HepG2 (cell line): Measurements from ENCODE around the gene NUP93. TPM values are rescaled to one million over a fixed set of nuclear protein-coding genes. Genes with fewer than 3 reads are reported as not detected.
A peak's percentile ranks its signal among the peaks of the same experiment; 100 is the strongest.

Experiments
- ADNP ChIP-seq: sonication (generic); formaldehyde crosslinking; IDR thresholded peaks from 2 replicates; pipeline ENCODE4 v1.4.0; 2020; ENCODE audit warnings: missing genetic modification reagents
- ATAD3A ChIP-seq: sonication (generic); formaldehyde crosslinking; IDR thresholded peaks from 2 replicates; pipeline ENCODE4 v1.4.0; 2020; ENCODE audit warnings: missing genetic modification reagents
- CBX5 ChIP-seq: sonication (generic); formaldehyde crosslinking; IDR thresholded peaks from 2 replicates; pipeline ENCODE4 v1.4.0; 2020; ENCODE audit warnings: missing genetic modification reagents, borderline replicate concordance
- HMGXB4 ChIP-seq, 2 experiments: sonication (generic) in 1 of 2; formaldehyde crosslinking in 1 of 2; IDR thresholded peaks; 2 replicates each; pipeline versions ENCODE4 v1.4.0 to v1.6.1; 2018 to 2020; ENCODE audit warnings: missing genetic modification reagents in 2 of 2, borderline replicate concordance in 1 of 2, low read depth in 1 of 2, mild to moderate bottlenecking in 1 of 2, missing biosample characterization in 1 of 2
- MAFF ChIP-seq: IDR thresholded peaks from 2 replicates; pipeline ENCODE4 v1.6.1; 2011; ENCODE audit warnings: low read depth, low read length, improper control_type of control experiment
- PRMT3 ChIP-seq: sonication (generic); formaldehyde crosslinking; IDR thresholded peaks from 2 replicates; pipeline ENCODE4 v1.8.1; 2022; ENCODE audit warnings: low read depth, mild to moderate bottlenecking, moderate library complexity, missing genetic modification reagents, borderline replicate concordance
- TEAD3 ChIP-seq: optimal IDR thresholded peaks from 2 replicates; pipeline ENCODE3; 2016; ENCODE audit warnings: borderline replicate concordance
- TRIM22 ChIP-seq: fragments of 450-650 bp; IDR thresholded peaks from 2 replicates; pipeline ENCODE4 v1.6.1; 2017
- ZBTB38 ChIP-seq: sonication (generic); formaldehyde crosslinking; IDR thresholded peaks from 2 replicates; pipeline ENCODE4 v1.5.1; 2020; ENCODE audit warnings: mild to moderate bottlenecking, missing genetic modification reagents
- ZNF136 ChIP-seq: sonication (generic); formaldehyde crosslinking; IDR thresholded peaks from 2 replicates; pipeline ENCODE4 v1.8.1; 2022; ENCODE audit warnings: low read depth, mild to moderate bottlenecking, moderate library complexity, missing genetic modification reagents
- ZNF446 ChIP-seq: sonication (generic); formaldehyde crosslinking; IDR thresholded peaks from 2 replicates; pipeline ENCODE4 v1.5.0; 2020; ENCODE audit warnings: mild to moderate bottlenecking, missing genetic modification reagents
- ZNF644 ChIP-seq: IDR thresholded peaks from 2 replicates; pipeline ENCODE4 v1.6.1; 2016; ENCODE audit warnings: low read depth
- ZSCAN29 ChIP-seq: sonication (generic); formaldehyde crosslinking; conservative IDR thresholded peaks from 2 replicates; pipeline ENCODE4 v1.4.0; 2020; ENCODE audit warnings: mild to moderate bottlenecking, missing genetic modification reagents
- polyA plus RNA-seq, 8 experiments: library from polyadenylated mRNA; depleted of rRNA in 3 of 8; stranded (reverse) in 7 of 8; unstranded in 1 of 8; fragments of >200 nt; fragmentation: Illumina TruSeq in 4 of 8; extraction: Trizol in 4 of 8; gene quantifications; 2 replicates each; pipeline versions ENCODE4 v1.2.1 to v1.2.3, GENCODE V29; 2011 to 2016; ENCODE audit warnings: low read depth in 4 of 8, missing spikeins in 1 of 8, mixed read lengths in 1 of 8; ENCODE audit not compliant: insufficient read depth in 1 of 8
- total RNA-seq, 5 experiments: library from RNA; depleted of rRNA; stranded (reverse); fragments of >200 nt; fragmentation: Illumina TruSeq; extraction: Trizol; gene quantifications; 2 replicates each; pipeline ENCODE4 v1.2.3, GENCODE V29; 2016; ENCODE audit warnings: low read depth in 1 of 5
- TF ChIP-seq, protein P1 (sequence below): sonication (generic); formaldehyde crosslinking; IDR thresholded peaks from 2 replicates; pipeline ENCODE4 v1.4.0; 2020; ENCODE audit warnings: missing genetic modification reagents
- TF ChIP-seq, protein P2 (sequence below): IDR thresholded peaks from 2 replicates; pipeline ENCODE4 v1.6.1; 2016
- TF ChIP-seq, protein P3 (sequence below): sonication (generic); formaldehyde crosslinking; IDR thresholded peaks from 2 replicates; pipeline ENCODE4 v1.8.1; 2022; ENCODE audit warnings: mild to moderate bottlenecking, missing genetic modification reagents
- TF ChIP-seq, protein P4 (sequence below): IDR thresholded peaks from 2 replicates; pipeline ENCODE4 v1.6.1; 2012; ENCODE audit warnings: low read length, improper control_type of control experiment
- TF ChIP-seq, protein P5 (sequence below): sonication (generic); formaldehyde crosslinking; IDR thresholded peaks from 2 replicates; pipeline ENCODE4 v1.8.0; 2022; ENCODE audit warnings: mild to moderate bottlenecking, missing genetic modification reagents

NUP93 gene
- total and polyA plus RNA-seq, 2 of the 13 experiments (the other 11 are each of a cell fraction or from before 2014, with no cell fraction given) = 58.5 to 140 TPM

GRCh38 chr16:56871172-56871593 lies 141.3 kb downstream of the NUP93 start (continued):
- TF ChIP-seq, protein P1, sequence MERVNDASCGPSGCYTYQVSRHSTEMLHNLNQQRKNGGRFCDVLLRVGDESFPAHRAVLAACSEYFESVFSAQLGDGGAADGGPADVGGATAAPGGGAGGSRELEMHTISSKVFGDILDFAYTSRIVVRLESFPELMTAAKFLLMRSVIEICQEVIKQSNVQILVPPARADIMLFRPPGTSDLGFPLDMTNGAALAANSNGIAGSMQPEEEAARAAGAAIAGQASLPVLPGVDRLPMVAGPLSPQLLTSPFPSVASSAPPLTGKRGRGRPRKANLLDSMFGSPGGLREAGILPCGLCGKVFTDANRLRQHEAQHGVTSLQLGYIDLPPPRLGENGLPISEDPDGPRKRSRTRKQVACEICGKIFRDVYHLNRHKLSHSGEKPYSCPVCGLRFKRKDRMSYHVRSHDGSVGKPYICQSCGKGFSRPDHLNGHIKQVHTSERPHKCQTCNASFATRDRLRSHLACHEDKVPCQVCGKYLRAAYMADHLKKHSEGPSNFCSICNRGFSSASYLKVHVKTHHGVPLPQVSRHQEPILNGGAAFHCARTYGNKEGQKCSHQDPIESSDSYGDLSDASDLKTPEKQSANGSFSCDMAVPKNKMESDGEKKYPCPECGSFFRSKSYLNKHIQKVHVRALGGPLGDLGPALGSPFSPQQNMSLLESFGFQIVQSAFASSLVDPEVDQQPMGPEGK (CRISPR knock-in tag) = no peak
- TF ChIP-seq ZNF136 = no peak
- TF ChIP-seq, protein P2, sequence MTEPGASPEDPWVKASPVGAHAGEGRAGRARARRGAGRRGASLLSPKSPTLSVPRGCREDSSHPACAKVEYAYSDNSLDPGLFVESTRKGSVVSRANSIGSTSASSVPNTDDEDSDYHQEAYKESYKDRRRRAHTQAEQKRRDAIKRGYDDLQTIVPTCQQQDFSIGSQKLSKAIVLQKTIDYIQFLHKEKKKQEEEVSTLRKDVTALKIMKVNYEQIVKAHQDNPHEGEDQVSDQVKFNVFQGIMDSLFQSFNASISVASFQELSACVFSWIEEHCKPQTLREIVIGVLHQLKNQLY (CRISPR knock-in tag) = no peak
- no peak for TF ChIP-seq TRIM22
- no peak for TF ChIP-seq ZNF446 (CRISPR knock-in tag)
- TF ChIP-seq ZBTB38 (CRISPR knock-in tag) = no peak
- no peak for TF ChIP-seq ADNP (CRISPR knock-in tag)
- TF ChIP-seq ATAD3A (CRISPR knock-in tag) = no peak
- TF ChIP-seq HMGXB4 (CRISPR knock-in tag; IDR thresholded peaks at IDR 0.05; ENCODE audit: borderline replicate concordance in 1 of 2, low read depth in 1 of 2) = no peak
- TF ChIP-seq, protein P3, sequence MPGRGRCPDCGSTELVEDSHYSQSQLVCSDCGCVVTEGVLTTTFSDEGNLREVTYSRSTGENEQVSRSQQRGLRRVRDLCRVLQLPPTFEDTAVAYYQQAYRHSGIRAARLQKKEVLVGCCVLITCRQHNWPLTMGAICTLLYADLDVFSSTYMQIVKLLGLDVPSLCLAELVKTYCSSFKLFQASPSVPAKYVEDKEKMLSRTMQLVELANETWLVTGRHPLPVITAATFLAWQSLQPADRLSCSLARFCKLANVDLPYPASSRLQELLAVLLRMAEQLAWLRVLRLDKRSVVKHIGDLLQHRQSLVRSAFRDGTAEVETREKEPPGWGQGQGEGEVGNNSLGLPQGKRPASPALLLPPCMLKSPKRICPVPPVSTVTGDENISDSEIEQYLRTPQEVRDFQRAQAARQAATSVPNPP (CRISPR knock-in tag) = no peak
- no peak for TF ChIP-seq PRMT3
- TF ChIP-seq ZSCAN29 (CRISPR knock-in tag) = no peak
- no peak for TF ChIP-seq ZNF644
- TF ChIP-seq, protein P4, sequence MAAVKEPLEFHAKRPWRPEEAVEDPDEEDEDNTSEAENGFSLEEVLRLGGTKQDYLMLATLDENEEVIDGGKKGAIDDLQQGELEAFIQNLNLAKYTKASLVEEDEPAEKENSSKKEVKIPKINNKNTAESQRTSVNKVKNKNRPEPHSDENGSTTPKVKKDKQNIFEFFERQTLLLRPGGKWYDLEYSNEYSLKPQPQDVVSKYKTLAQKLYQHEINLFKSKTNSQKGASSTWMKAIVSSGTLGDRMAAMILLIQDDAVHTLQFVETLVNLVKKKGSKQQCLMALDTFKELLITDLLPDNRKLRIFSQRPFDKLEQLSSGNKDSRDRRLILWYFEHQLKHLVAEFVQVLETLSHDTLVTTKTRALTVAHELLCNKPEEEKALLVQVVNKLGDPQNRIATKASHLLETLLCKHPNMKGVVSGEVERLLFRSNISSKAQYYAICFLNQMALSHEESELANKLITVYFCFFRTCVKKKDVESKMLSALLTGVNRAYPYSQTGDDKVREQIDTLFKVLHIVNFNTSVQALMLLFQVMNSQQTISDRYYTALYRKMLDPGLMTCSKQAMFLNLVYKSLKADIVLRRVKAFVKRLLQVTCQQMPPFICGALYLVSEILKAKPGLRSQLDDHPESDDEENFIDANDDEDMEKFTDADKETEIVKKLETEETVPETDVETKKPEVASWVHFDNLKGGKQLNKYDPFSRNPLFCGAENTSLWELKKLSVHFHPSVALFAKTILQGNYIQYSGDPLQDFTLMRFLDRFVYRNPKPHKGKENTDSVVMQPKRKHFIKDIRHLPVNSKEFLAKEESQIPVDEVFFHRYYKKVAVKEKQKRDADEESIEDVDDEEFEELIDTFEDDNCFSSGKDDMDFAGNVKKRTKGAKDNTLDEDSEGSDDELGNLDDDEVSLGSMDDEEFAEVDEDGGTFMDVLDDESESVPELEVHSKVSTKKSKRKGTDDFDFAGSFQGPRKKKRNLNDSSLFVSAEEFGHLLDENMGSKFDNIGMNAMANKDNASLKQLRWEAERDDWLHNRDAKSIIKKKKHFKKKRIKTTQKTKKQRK = no peak
- TF ChIP-seq, protein P5, sequence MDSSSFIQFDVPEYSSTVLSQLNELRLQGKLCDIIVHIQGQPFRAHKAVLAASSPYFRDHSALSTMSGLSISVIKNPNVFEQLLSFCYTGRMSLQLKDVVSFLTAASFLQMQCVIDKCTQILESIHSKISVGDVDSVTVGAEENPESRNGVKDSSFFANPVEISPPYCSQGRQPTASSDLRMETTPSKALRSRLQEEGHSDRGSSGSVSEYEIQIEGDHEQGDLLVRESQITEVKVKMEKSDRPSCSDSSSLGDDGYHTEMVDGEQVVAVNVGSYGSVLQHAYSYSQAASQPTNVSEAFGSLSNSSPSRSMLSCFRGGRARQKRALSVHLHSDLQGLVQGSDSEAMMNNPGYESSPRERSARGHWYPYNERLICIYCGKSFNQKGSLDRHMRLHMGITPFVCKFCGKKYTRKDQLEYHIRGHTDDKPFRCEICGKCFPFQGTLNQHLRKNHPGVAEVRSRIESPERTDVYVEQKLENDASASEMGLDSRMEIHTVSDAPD (CRISPR knock-in tag) = no peak
- no peak for TF ChIP-seq MAFF
- TF ChIP-seq CBX5 (CRISPR knock-in tag) = 0 out of 2 replicates have a peak, but pooled peaks have one; percentile 18
- peak; percentile 43 for TF ChIP-seq TEAD3 (CRISPR knock-in tag)
